ENCODE data around the gene NBPF6.
"Not testable (repeated sequence)": the region's sequence is repeated elsewhere in the genome, so short reads cannot be mapped to it uniquely, and the experiment has no call there.

GRCh38 chr1:108432002-108432401 is 18.1 kb upstream of the NBPF6 start:
- TF ChIP-seq CTCF (conservative IDR thresholded peaks at IDR 0.05); EZH2 (IDR thresholded peaks at IDR 0.05; ENCODE audit: low read depth): not testable (repeated sequence)
